Liver (tissue), 9 donors: ENCODE results near the gene TDP2. TPM values are rescaled to one million over a fixed set of nuclear protein-coding genes. Genes with fewer than 3 reads are reported as not detected.
"Not testable (repeated sequence)": the region's sequence is repeated elsewhere in the genome, so short reads cannot be mapped to it uniquely, and the experiment has no call there.

Experiments used
- DNase-seq: peaks from one replicate; pipeline ENCODE4 v3.0.0-alpha.2; 2017; ENCODE audit warnings: low spot score
- H3K27ac ChIP-seq, 2 donors: one replicate each; pipeline ENCODE4 v1.7.0; 2013; ENCODE audit warnings: inconsistent platforms in 2 of 2, low read length in 2 of 2, control low read depth in 1 of 2, low read depth in 1 of 2, mild to moderate bottlenecking in 1 of 2
- H3K27me3 ChIP-seq, 4 donors: one replicate each; pipeline versions ENCODE4 v1.6.1 to v1.7.0; 2013; ENCODE audit warnings: low read length in 3 of 4, inconsistent platforms in 1 of 4, mild to moderate bottlenecking in 1 of 4, moderate library complexity in 1 of 4; ENCODE audit not compliant: control insufficient read depth in 4 of 4, insufficient read depth in 4 of 4
- H3K36me3 ChIP-seq, 4 donors: one replicate each; pipeline versions ENCODE4 v1.6.1 to v1.7.0; 2013; ENCODE audit warnings: low read length in 3 of 4, mild to moderate bottlenecking in 3 of 4, low read depth in 1 of 4, moderate library complexity in 1 of 4; ENCODE audit not compliant: control insufficient read depth in 4 of 4, insufficient read depth in 3 of 4
- H3K4me1 ChIP-seq, 4 donors: one replicate each; pipeline versions ENCODE4 v1.6.1 to v1.7.0; 2013; ENCODE audit warnings: low read length in 3 of 4, mild to moderate bottlenecking in 3 of 4, moderate library complexity in 1 of 4; ENCODE audit not compliant: control insufficient read depth in 4 of 4, insufficient read depth in 4 of 4
- H3K4me3 ChIP-seq, 3 donors: one replicate each; pipeline versions ENCODE4 v1.6.1 to v1.7.0; 2013; ENCODE audit warnings: low read length in 3 of 3, control low read depth in 1 of 3, low read depth in 1 of 3, mild to moderate bottlenecking in 1 of 3
- H3K9ac ChIP-seq, 2 donors: one replicate each; pipeline ENCODE4 v1.7.0; 2013; ENCODE audit warnings: low read length in 2 of 2, mild to moderate bottlenecking in 2 of 2, moderate library complexity in 2 of 2, control low read depth in 1 of 2, low read depth in 1 of 2
- H3K9me3 ChIP-seq, 4 donors: one replicate each; pipeline versions ENCODE4 v1.6.1 to v1.7.0; 2013; ENCODE audit warnings: low read length in 3 of 4; ENCODE audit not compliant: control insufficient read depth in 4 of 4
- CTCF ChIP-seq: fragments of 150-350 bp; IDR thresholded peaks from 2 replicates; pipeline ENCODE4 v1.5.1; 2017; ENCODE audit warnings: improper control_type of control experiment, low read depth, low read length; ENCODE audit not compliant: missing input control
- EGR1 ChIP-seq, 2 donors: IDR thresholded peaks; 2 replicates each; pipeline ENCODE4 v1.6.1; 2016 to 2018; ENCODE audit warnings: antibody characterized with exemption in 2 of 2, low read depth in 2 of 2
- FOXA1 ChIP-seq: IDR thresholded peaks from 2 replicates; pipeline ENCODE4 v1.6.1; 2016; ENCODE audit warnings: antibody characterized with exemption
- FOXA2 ChIP-seq: IDR thresholded peaks from 2 replicates; pipeline ENCODE4 v1.6.1; 2016; ENCODE audit warnings: antibody characterized with exemption
- GABPA ChIP-seq, 2 donors: IDR thresholded peaks in 1 of 2; conservative IDR thresholded peaks in 1 of 2; 2 replicates each; pipeline ENCODE4 v1.6.1; 2016; ENCODE audit warnings: antibody characterized with exemption in 2 of 2, mild to moderate bottlenecking in 1 of 2, moderate library complexity in 1 of 2
- HNF4A ChIP-seq, 2 donors: conservative IDR thresholded peaks; 2 replicates each; pipeline ENCODE4 v1.6.1; 2016; ENCODE audit warnings: antibody characterized with exemption in 2 of 2, mild to moderate bottlenecking in 2 of 2
- JUND ChIP-seq, 2 donors: IDR thresholded peaks; 2 replicates each; pipeline ENCODE4 v1.6.1; 2016; ENCODE audit warnings: antibody characterized with exemption in 2 of 2
- MAX ChIP-seq: IDR thresholded peaks from 2 replicates; pipeline ENCODE4 v1.6.1; 2016; ENCODE audit warnings: antibody characterized with exemption
- NR2F2 ChIP-seq: IDR thresholded peaks from 2 replicates; pipeline ENCODE4 v1.6.1; 2016; ENCODE audit warnings: antibody characterized with exemption
- RAD21 ChIP-seq, 2 donors: IDR thresholded peaks; 2 replicates each; pipeline ENCODE4 v1.6.1; 2016; ENCODE audit warnings: antibody characterized with exemption in 2 of 2, mild to moderate bottlenecking in 2 of 2
- RXRA ChIP-seq, 2 donors: IDR thresholded peaks; 2 replicates each; pipeline ENCODE4 v1.6.1; 2017 to 2018; ENCODE audit warnings: antibody characterized with exemption in 2 of 2, mild to moderate bottlenecking in 1 of 2
- SP1 ChIP-seq: IDR thresholded peaks from 2 replicates; pipeline ENCODE4 v1.6.1; 2018; ENCODE audit warnings: antibody characterized with exemption, mild to moderate bottlenecking
- TAF1 ChIP-seq: conservative IDR thresholded peaks from 2 replicates; pipeline ENCODE4 v1.6.1; 2016; ENCODE audit warnings: antibody characterized with exemption, mild to moderate bottlenecking
- YY1 ChIP-seq: IDR thresholded peaks from 2 replicates; pipeline ENCODE4 v1.6.1; 2016; ENCODE audit warnings: antibody characterized with exemption, mild to moderate bottlenecking
- ZBTB33 ChIP-seq: IDR thresholded peaks from 2 replicates; pipeline ENCODE4 v1.6.1; 2016; ENCODE audit warnings: antibody characterized with exemption
- WGBS: extraction: QIAGEN DNeasy Blood & Tissue Kit; methylation state at CpG from one replicate; pipeline ENCODE4 v1.1.7; 2013; 5-methylcytosine and 5-hydroxymethylcytosine counted together
- polyA plus RNA-seq, 2 donors: library from polyadenylated mRNA; stranded (reverse) in 1 of 2; unstranded in 1 of 2; fragments of 200-250 nt in 1 of 2; fragments of >200 nt in 1 of 2; fragmentation: Nextera tagmentation in 1 of 2; extraction: Ambion mirVana in 1 of 2; gene quantifications; one replicate each; pipeline versions ENCODE4 v1.2.1 to v1.2.3, GENCODE V29; 2013 to 2015
- total RNA-seq, 2 donors: library from RNA; depleted of rRNA; stranded (reverse); fragments of >200 nt; gene quantifications; one replicate each; pipeline ENCODE4 v1.2.3, GENCODE V29; 2014
- TF ChIP-seq, protein P1 (sequence below): IDR thresholded peaks from 2 replicates; pipeline ENCODE4 v1.6.1; 2016; ENCODE audit warnings: antibody characterized with exemption, mild to moderate bottlenecking
- donor health status: healthy.
- donor health status: healthy.
- donor health status: healthy.
- donor health status: healthy.
- donor health status: healthy.

The TDP2 gene
- total and polyA plus RNA-seq, 4 donors, result 16.5 to 24.3 (median 18.5) TPM

GRCh38 chr6:24668997-24669361, 2.3 kb upstream of the TDP2 start:
- Histone ChIP-seq H3K4me3 (peak overlapping the region; percentile 8 to 35 (median 16)), H3K4me1 (peaks cover 7 to 64% (median 36%) of the 10 kb centered on the region in 4 donors), H3K36me3 (no peaks in the 10 kb centered on the region), H3K9me3 (no peaks in the 10 kb centered on the region), H3K9ac (peak overlapping the region in 1 of 2 donors; percentile 68), H3K27ac (peak overlapping the region; percentile 64 to 79), H3K27me3 (no peaks in the 10 kb centered on the region)
- WGBS, result 64% methylated on average over 9 of the region's 9 CpGs
- TF ChIP-seq RXRA (IDR thresholded peaks at IDR 0.05) (no peak), TAF1 (no peak), CTCF (no peak)
- no peak for DNase-seq

- 35% methylated on average over 18 of the region's 18 CpGs for WGBS
- not testable (repeated sequence) for H3K9me3 ChIP-seq, DNase-seq, H3K36me3 ChIP-seq, H3K27me3 ChIP-seq
- TF ChIP-seq, protein P1, sequence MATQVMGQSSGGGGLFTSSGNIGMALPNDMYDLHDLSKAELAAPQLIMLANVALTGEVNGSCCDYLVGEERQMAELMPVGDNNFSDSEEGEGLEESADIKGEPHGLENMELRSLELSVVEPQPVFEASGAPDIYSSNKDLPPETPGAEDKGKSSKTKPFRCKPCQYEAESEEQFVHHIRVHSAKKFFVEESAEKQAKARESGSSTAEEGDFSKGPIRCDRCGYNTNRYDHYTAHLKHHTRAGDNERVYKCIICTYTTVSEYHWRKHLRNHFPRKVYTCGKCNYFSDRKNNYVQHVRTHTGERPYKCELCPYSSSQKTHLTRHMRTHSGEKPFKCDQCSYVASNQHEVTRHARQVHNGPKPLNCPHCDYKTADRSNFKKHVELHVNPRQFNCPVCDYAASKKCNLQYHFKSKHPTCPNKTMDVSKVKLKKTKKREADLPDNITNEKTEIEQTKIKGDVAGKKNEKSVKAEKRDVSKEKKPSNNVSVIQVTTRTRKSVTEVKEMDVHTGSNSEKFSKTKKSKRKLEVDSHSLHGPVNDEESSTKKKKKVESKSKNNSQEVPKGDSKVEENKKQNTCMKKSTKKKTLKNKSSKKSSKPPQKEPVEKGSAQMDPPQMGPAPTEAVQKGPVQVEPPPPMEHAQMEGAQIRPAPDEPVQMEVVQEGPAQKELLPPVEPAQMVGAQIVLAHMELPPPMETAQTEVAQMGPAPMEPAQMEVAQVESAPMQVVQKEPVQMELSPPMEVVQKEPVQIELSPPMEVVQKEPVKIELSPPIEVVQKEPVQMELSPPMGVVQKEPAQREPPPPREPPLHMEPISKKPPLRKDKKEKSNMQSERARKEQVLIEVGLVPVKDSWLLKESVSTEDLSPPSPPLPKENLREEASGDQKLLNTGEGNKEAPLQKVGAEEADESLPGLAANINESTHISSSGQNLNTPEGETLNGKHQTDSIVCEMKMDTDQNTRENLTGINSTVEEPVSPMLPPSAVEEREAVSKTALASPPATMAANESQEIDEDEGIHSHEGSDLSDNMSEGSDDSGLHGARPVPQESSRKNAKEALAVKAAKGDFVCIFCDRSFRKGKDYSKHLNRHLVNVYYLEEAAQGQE, result peak; percentile 88
- TF ChIP-seq JUND (IDR thresholded peaks at IDR 0.05) (peak in 1 of 2 donors; percentile 37), YY1 (peak; percentile 91), HNF4A (conservative IDR thresholded peaks at IDR 0.05) (peak; percentile 56 to 58), FOXA2 (peak; percentile 43), SP1 (peak; percentile 83), RXRA (IDR thresholded peaks at IDR 0.05) (peak in 1 of 2 donors; percentile 38), TAF1 (peak; percentile 89)
- Histone ChIP-seq H3K27ac (peak overlapping the region; percentile 79 to 91), H3K4me1 (peaks cover 9 to 69% (median 41%) of the 10 kb centered on the region in 4 donors), H3K4me3 (peak overlapping the region; percentile 54 to 100 (median 98)), H3K9ac (peak overlapping the region; percentile 84 to 92)
Measured at GRCh38 chr6:24668066-24668996, 1.6 kb upstream of the TDP2 start.

DNA sequence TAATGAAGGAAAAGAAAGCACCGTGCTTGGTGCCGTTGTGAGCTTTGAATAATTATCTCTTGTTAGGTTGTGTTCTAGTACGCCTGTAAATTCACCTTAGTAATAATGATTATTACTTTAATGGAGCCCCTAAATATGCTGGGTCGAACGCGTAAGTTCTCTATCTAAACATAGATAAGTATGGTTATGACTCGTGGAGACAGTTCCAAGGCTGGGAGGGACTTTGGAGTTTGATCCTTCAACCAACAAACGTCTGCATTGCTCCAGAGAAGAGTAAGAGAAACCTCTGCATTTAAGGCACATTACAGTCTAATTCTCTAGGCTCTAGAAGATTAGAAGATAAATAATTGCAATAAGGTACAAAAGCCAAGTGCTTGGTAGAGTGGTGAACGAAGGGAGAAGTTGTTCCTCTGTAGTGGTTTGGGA, 692 bp upstream of the TDP2 start:
- DNase-seq, result no peak
- peaks cover 10 to 66% (median 41%) of the 10 kb centered on the region in 4 donors for H3K4me1 ChIP-seq
- H3K9ac ChIP-seq, result peak overlapping the region; percentile 84 to 92
- H3K9me3 ChIP-seq, result no peaks in the 10 kb centered on the region
- H3K27me3 ChIP-seq, result no peaks in the 10 kb centered on the region
- peak overlapping the region; percentile 79 to 91 for H3K27ac ChIP-seq
- peaks cover 0 to 4% (median 0%) of the 10 kb centered on the region in 4 donors for H3K36me3 ChIP-seq
- WGBS, result 2% methylated on average over 9 of the region's 9 CpGs
- peak overlapping the region; percentile 54 to 100 (median 98) for H3K4me3 ChIP-seq
- TF ChIP-seq ZBTB33 (no peak), NR2F2 (no peak), EGR1 (IDR thresholded peaks at IDR 0.05; ENCODE audit: low read depth in 2 of 2) (no peak), GABPA (IDR thresholded peaks at IDR 0.05 in 1 of 2, conservative IDR thresholded peaks at IDR 0.05 in 1 of 2) (no peak), RAD21 (IDR thresholded peaks at IDR 0.05) (no peak), TAF1 (no peak), FOXA1 (no peak), HNF4A (conservative IDR thresholded peaks at IDR 0.05) (peak; percentile 86), SP1 (peak; percentile 24), JUND (IDR thresholded peaks at IDR 0.05) (peak in 1 of 2 donors; percentile 2), MAX (no peak), CTCF (no peak)
